Activated CD4-positive, alpha-beta T cell treated with anti-CD3 and anti-CD28 coated beads, Interleukin-2, amount 50 U/mL, for 24 hours (primary cell): Measurements from ENCODE around the gene ZBTB33.

Experiments
- DNase-seq, 2 donors: peaks; one replicate each; pipeline ENCODE4 v3.0.0-alpha.2; 2020; ENCODE audit warnings: low read depth in 1 of 2, low spot score in 1 of 2

ZBTB33 gene

DNA sequence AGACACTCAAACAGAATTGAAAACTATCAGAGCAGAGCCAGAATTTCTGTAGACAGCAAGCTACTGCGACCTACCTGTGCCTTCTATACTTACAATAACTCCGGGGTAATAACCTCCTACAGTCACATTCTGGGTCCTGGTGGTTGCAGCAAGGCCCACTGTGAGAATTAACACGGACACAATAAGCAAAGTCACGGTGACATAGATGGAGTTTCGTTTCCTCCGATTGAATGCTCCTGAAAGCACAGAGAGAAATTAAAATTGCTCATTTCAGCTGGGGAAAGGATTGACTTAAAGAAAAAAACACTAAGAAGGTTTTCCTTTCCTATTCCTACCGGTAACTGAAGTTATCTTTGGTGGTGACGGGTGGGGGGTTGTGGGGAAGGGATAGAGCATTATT, 53.6 kb downstream of the ZBTB33 start:
- DNase-seq = no peak

DNA sequence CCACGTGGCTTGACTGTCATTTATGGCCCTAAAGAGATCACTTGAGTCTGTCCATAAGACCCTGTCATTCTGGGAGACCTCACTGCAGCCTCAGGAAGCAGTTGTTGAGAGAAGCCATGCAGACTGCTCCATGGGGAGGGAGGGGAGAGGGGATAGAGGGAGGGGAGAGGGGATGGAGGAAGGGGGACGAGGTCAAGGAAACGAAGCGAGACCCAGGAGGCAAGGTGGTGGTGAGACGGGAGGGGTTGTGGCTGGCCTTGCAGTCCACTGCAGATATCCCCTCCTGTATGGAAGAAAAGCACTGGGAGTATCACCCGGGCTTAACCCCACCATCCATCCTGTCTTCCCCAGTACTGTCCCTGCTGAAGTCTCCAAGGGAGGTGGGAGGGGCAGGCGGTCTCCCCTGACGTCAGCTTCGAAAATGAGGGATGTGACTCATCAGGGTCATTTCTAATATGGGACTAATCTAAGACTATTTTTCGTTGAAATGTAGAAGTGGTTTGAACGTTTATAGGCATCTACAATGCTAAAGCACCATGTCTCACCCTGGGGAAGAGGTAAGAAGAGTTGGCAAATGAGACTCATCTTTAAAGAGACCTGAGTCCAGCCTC, 55.0 kb downstream of the ZBTB33 start:
- no peak for DNase-seq

- no peak for DNase-seq
These were observed 56.0 kb downstream of the ZBTB33 start for GRCh38 chrX:120306630-120307029.
